HT1080 (cell line): ENCODE measurements around the gene SPAG9. TPM values are rescaled to one million over a fixed set of nuclear protein-coding genes. Genes with fewer than 3 reads are reported as not detected.

ENCODE experiments used
- DNase-seq: peaks from one replicate; pipeline ENCODE4 v3.0.0-alpha.2; 2015; ENCODE audit warnings: low read depth
- total RNA-seq: library from RNA; depleted of rRNA; stranded (reverse); fragments of >200 nt; shearing (Covaris generic); gene quantifications from 2 replicates; pipeline ENCODE4 v1.2.3, GENCODE V29; 2014

SPAG9 gene
- total RNA-seq, 1 experiment from 2014 or later = 34.4 TPM

- DNase-seq = no peak
Measured at GRCh38 chr17:51005768-51006167, 114.9 kb downstream of the SPAG9 start.

GRCh38 chr17:51004249-51004648 is 116.4 kb downstream of the SPAG9 start:
- no peak for DNase-seq

- peak; percentile 52 for DNase-seq
Measured at GRCh38 chr17:51000835-51001638, 119.6 kb downstream of the SPAG9 start.

- DNase-seq = no peak
Measured at GRCh38 chr17:50995668-50996067, 125.0 kb downstream of the SPAG9 start.

- DNase-seq = no peak
Measured at GRCh38 chr17:50993544-50993943, 127.1 kb downstream of the SPAG9 start.

- no peak for DNase-seq
Measured at GRCh38 chr17:50989149-50989548, 131.5 kb downstream of the SPAG9 start.

GRCh38 chr17:50988427-50988826 is 132.2 kb downstream of the SPAG9 start:
- no peak for DNase-seq

- peak; percentile 71 for DNase-seq
Measured at GRCh38 chr17:50986989-50987660, 133.5 kb downstream of the SPAG9 start.

GRCh38 chr17:50981279-50981678 is 139.4 kb downstream of the SPAG9 start:
- no peak for DNase-seq

GRCh38 chr17:50979524-50979927 is 141.1 kb downstream of the SPAG9 start:
- DNase-seq = no peak

GRCh38 chr17:50977487-50978159 is 143.0 kb downstream of the SPAG9 start:
- no peak for DNase-seq

- no peak for DNase-seq
Measured at GRCh38 chr17:50976951-50977472, 143.7 kb downstream of the SPAG9 start.

- no peak for DNase-seq
Measured at GRCh38 chr17:50973557-50974494, 146.8 kb downstream of the SPAG9 start.

- no peak for DNase-seq
Measured at GRCh38 chr17:50972577-50972976, 148.1 kb downstream of the SPAG9 start.

GRCh38 chr17:50967795-50968194 is 152.9 kb downstream of the SPAG9 start:
- no peak for DNase-seq

GRCh38 chr17:50966163-50966666 is 154.5 kb downstream of the SPAG9 start:
- no peak for DNase-seq

- no peak for DNase-seq
Measured at GRCh38 chr17:50963139-50963538, 157.5 kb downstream of the SPAG9 start.

GRCh38 chr17:50961282-50962220 is 159.1 kb downstream of the SPAG9 start:
- no peak for DNase-seq

- DNase-seq = no peak
Measured at GRCh38 chr17:50959341-50959740, 161.3 kb downstream of the SPAG9 start.
